Endothelial cell of umbilical vein (primary cell): ENCODE data around the gene MDFI.

Source experiments
- EZH2 ChIP-seq: IDR thresholded peaks from 2 replicates; pipeline ENCODE4 v1.6.1; 2012; ENCODE audit warnings: borderline replicate concordance, low read depth, mild to moderate bottlenecking, moderate library complexity, low read length, inconsistent platforms; ENCODE audit not compliant: severe bottlenecking
- MYC ChIP-seq: IDR thresholded peaks from one replicate; pipeline ENCODE4 v1.6.1; 2011; ENCODE audit warnings: mild to moderate bottlenecking, low read depth, low read length
- POLR2A ChIP-seq: IDR thresholded peaks from 2 replicates; pipeline ENCODE4 v1.6.1; 2012; ENCODE audit warnings: low read depth, mild to moderate bottlenecking, control low read depth, low read length
- POLR2AphosphoS5 ChIP-seq: IDR thresholded peaks from 2 replicates; pipeline ENCODE4 v1.6.1; 2012; ENCODE audit warnings: low read depth, mild to moderate bottlenecking, control low read depth, low read length, moderate library complexity; ENCODE audit not compliant: insufficient read depth
- TF ChIP-seq, protein P1 (sequence below), 2 donors: IDR thresholded peaks; 1 replicate in 1 of 2; 2 replicates in 1 of 2; pipeline ENCODE4 v1.5.1; 2011; ENCODE audit warnings: low read length in 2 of 2, mild to moderate bottlenecking in 2 of 2, moderate library complexity in 2 of 2, control low read depth in 1 of 2, inconsistent platforms in 1 of 2, low read depth in 1 of 2; ENCODE audit not compliant: insufficient read depth in 1 of 2; ENCODE audit errors: extremely low read depth in 1 of 2
- TF ChIP-seq, protein P2 (sequence below): IDR thresholded peaks from 2 replicates; pipeline ENCODE4 v1.6.1; 2011; ENCODE audit not compliant: insufficient read depth, insufficient read length

DNA sequence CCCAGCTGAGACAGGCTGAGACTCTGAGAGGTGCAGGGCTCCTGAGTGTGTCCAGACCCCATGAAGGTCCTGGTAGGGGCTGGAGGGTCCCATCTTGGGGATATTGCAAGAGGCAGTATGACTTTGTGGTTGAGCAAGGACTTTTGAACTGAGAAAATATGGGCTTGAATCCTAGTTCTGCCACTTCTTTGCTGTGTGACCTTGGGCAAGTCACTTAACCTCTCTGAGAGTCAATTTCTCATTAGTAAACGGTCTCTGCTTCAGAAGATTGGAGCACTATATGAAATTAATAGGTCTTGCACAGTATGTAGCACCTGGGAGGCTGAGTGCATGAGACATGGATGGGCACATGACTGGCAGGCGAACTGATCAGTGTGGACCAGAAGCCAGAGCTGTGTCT lies 54.5 kb downstream of the MDFI start:
- TF ChIP-seq POLR2AphosphoS5 (no peak), POLR2A (no peak), EZH2 (no peak), MYC (no peak)
- TF ChIP-seq, protein P1, sequence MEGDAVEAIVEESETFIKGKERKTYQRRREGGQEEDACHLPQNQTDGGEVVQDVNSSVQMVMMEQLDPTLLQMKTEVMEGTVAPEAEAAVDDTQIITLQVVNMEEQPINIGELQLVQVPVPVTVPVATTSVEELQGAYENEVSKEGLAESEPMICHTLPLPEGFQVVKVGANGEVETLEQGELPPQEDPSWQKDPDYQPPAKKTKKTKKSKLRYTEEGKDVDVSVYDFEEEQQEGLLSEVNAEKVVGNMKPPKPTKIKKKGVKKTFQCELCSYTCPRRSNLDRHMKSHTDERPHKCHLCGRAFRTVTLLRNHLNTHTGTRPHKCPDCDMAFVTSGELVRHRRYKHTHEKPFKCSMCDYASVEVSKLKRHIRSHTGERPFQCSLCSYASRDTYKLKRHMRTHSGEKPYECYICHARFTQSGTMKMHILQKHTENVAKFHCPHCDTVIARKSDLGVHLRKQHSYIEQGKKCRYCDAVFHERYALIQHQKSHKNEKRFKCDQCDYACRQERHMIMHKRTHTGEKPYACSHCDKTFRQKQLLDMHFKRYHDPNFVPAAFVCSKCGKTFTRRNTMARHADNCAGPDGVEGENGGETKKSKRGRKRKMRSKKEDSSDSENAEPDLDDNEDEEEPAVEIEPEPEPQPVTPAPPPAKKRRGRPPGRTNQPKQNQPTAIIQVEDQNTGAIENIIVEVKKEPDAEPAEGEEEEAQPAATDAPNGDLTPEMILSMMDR (IDR thresholded peaks at IDR 0.05; ENCODE audit: extremely low read depth in 1 of 2, insufficient read depth in 1 of 2, low read depth in 1 of 2, low read length in 2 of 2): no peak
- TF ChIP-seq, protein P2, sequence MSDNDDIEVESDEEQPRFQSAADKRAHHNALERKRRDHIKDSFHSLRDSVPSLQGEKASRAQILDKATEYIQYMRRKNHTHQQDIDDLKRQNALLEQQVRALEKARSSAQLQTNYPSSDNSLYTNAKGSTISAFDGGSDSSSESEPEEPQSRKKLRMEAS: no peak
